IMR-90 (cell line): ENCODE results near the gene PI16. TPM values are rescaled to one million over a fixed set of nuclear protein-coding genes. Genes with fewer than 3 reads are reported as not detected.

Source experiments
- ATAC-seq: fragments of 200-7000 bp; cut with Tn5 transposase; 2 replicates; pipeline ENCODE4 v1.9.1; 2020; ENCODE audit warnings: low read depth, mild to moderate bottlenecking, moderate library complexity
- BruUV-seq: library from RNA; stranded (reverse); fragments of 400-500 nt; replicated peaks from 2 replicates; lab custom pipeline; 2021; lab: Mats Ljungman, UMichigan
- CTCF ChIA-PET: fragments of 300-600 bp; formaldehyde crosslinking; extraction: SDS; loops from one replicate; lab custom pipeline; 2021; ENCODE audit warnings: antibody characterized with exemption; lab: Yijun Ruan, JAX
- POLR2A ChIA-PET: fragments of 300-600 bp; sonication (Branson Sonifier 250); formaldehyde crosslinking; loops from one replicate; lab custom pipeline; 2022; ENCODE audit warnings: antibody characterized with exemption; ENCODE audit not compliant: unreplicated experiment; lab: Charles Lee
- DNase-seq: peaks from one replicate; pipeline ENCODE4 v3.0.0; 2013
- H2AFZ ChIP-seq: replicated peaks from 2 replicates; pipeline ENCODE3; 2013; ENCODE audit warnings: low read length, mild to moderate bottlenecking; ENCODE audit not compliant: poor library complexity
- H2AK5ac ChIP-seq: 2 replicates; pipeline ENCODE4 v1.6.1; 2013; ENCODE audit warnings: low read depth, low read length, inconsistent platforms
- H2AK9ac ChIP-seq: replicated peaks from 2 replicates; pipeline ENCODE3; 2013; ENCODE audit warnings: mild to moderate bottlenecking, low read depth, low read length, moderate library complexity; ENCODE audit not compliant: poor library complexity
- H2BK120ac ChIP-seq: 2 replicates; pipeline ENCODE4 v1.6.1; 2013; ENCODE audit warnings: low read depth, low read length, inconsistent platforms
- H2BK15ac ChIP-seq: 3 replicates; pipeline ENCODE4 v1.6.1; 2013; ENCODE audit warnings: low read depth, low read length, inconsistent platforms
- H2BK20ac ChIP-seq: 2 replicates; pipeline ENCODE4 v1.6.1; 2013; ENCODE audit warnings: low read depth, mild to moderate bottlenecking, inconsistent platforms, low read length, moderate library complexity
- H2BK5ac ChIP-seq: 2 replicates; pipeline ENCODE4 v1.6.1; 2013; ENCODE audit warnings: mild to moderate bottlenecking, low read depth, low read length, inconsistent platforms; ENCODE audit not compliant: poor library complexity, severe bottlenecking
- H3K14ac ChIP-seq: replicated peaks from 2 replicates; pipeline ENCODE4 v1.6.1; 2013; ENCODE audit warnings: low read depth, low read length, inconsistent platforms
- H3K18ac ChIP-seq: 2 replicates; pipeline ENCODE4 v1.6.1; 2013; ENCODE audit warnings: low read depth, low read length, control low read depth
- H3K23ac ChIP-seq: 2 replicates; pipeline ENCODE4 v1.6.1; 2013; ENCODE audit warnings: low read depth, low read length, inconsistent platforms
- H3K27ac ChIP-seq: 2 replicates; pipeline ENCODE4 v1.5.1; 2013; ENCODE audit warnings: mild to moderate bottlenecking, control low read depth, low read length; ENCODE audit not compliant: insufficient read depth
- H3K27me3 ChIP-seq: 2 replicates; pipeline ENCODE4 v1.6.1; 2013; ENCODE audit warnings: low read length; ENCODE audit not compliant: control insufficient read depth, insufficient read depth
- H3K36me3 ChIP-seq: 2 replicates; pipeline ENCODE4 v1.6.1; 2013; ENCODE audit warnings: low read length, mixed read lengths; ENCODE audit not compliant: control insufficient read depth, insufficient read depth
- H3K4ac ChIP-seq: 2 replicates; pipeline ENCODE4 v1.6.1; 2013; ENCODE audit warnings: low read depth, low read length, inconsistent platforms
- H3K4me1 ChIP-seq: 2 replicates; pipeline ENCODE4 v1.6.1; 2013; ENCODE audit warnings: low read length, mixed read lengths; ENCODE audit not compliant: control insufficient read depth, insufficient read depth
- H3K4me2 ChIP-seq: 2 replicates; pipeline ENCODE4 v1.6.1; 2013; ENCODE audit warnings: low read depth, mild to moderate bottlenecking, control low read depth, low read length, moderate library complexity
- H3K4me3 ChIP-seq: 2 replicates; pipeline ENCODE4 v1.5.1; 2013; ENCODE audit warnings: low read depth, mild to moderate bottlenecking, control low read depth, low read length, moderate library complexity; ENCODE audit not compliant: insufficient read depth
- H3K56ac ChIP-seq: 2 replicates; pipeline ENCODE4 v1.6.1; 2013; ENCODE audit warnings: low read length, inconsistent platforms; ENCODE audit not compliant: insufficient read depth; ENCODE audit errors: extremely low read depth
- H3K79me1 ChIP-seq, 2 experiments: 2 replicates each; pipeline ENCODE4 v1.6.1; 2013; ENCODE audit warnings: low read length in 2 of 2, inconsistent platforms in 1 of 2, low read depth in 1 of 2
- H3K9ac ChIP-seq: 2 replicates; pipeline ENCODE4 v1.6.1; 2013; ENCODE audit warnings: low read depth, low read length, control low read depth
- H3K9me1 ChIP-seq: 2 replicates; pipeline ENCODE4 v1.6.1; 2013; ENCODE audit warnings: low read length, inconsistent platforms; ENCODE audit not compliant: insufficient read depth
- H3K9me3 ChIP-seq: 2 replicates; pipeline ENCODE4 v1.6.1; 2013; ENCODE audit warnings: low read length; ENCODE audit not compliant: control insufficient read depth, insufficient read depth
- H4K20me1 ChIP-seq: 2 replicates; pipeline ENCODE4 v1.6.1; 2013; ENCODE audit warnings: low read length, inconsistent platforms; ENCODE audit not compliant: insufficient read depth
- H4K5ac ChIP-seq: 2 replicates; pipeline ENCODE4 v1.6.1; 2013; ENCODE audit warnings: mild to moderate bottlenecking, low read depth, low read length, control low read depth
- H4K8ac ChIP-seq, 2 experiments: 2 replicates each; pipeline ENCODE4 v1.6.1; 2013; ENCODE audit warnings: low read depth in 2 of 2, low read length in 2 of 2, control low read depth in 1 of 2, inconsistent platforms in 1 of 2
- H4K91ac ChIP-seq: 2 replicates; pipeline ENCODE4 v1.6.1; 2013; ENCODE audit warnings: low read depth, low read length, inconsistent platforms; ENCODE audit not compliant: insufficient read depth
- MAZ ChIP-seq: IDR thresholded peaks from 2 replicates; pipeline ENCODE4 v1.6.1; 2012; ENCODE audit warnings: low read depth, mild to moderate bottlenecking, low read length, improper control_type of control experiment, moderate library complexity, borderline replicate concordance
- RAD21 ChIP-seq: IDR thresholded peaks from 2 replicates; pipeline ENCODE4 v1.6.1; 2012; ENCODE audit warnings: low read length, improper control_type of control experiment
- RCOR1 ChIP-seq: IDR thresholded peaks from 2 replicates; pipeline ENCODE4 v1.6.1; 2012; ENCODE audit warnings: mild to moderate bottlenecking, low read length, improper control_type of control experiment; ENCODE audit not compliant: insufficient replicate concordance
- WGBS, 2 experiments: methylation state at CpG; one replicate each; pipeline versions ENCODE4 v1.1.5 to v1.1.7; 2013; ENCODE audit warnings: missing lambda C conversion rate in 2 of 2; ENCODE audit not compliant: insufficient read length in 1 of 2; ENCODE audit errors: extremely low coverage in 2 of 2; 5-methylcytosine and 5-hydroxymethylcytosine counted together
- dilution Hi-C: fragments of 300-500 bp; cut with HindIII; formaldehyde crosslinking; loops from one replicate; pipeline ENCODE4 v1.14.3; 2018; ENCODE audit warnings: low sequenced_read_pairs; ENCODE audit not compliant: unreplicated experiment
- in situ Hi-C: fragments of 300-500 bp; cut with MboI; formaldehyde crosslinking; loops from 3 replicates; pipeline ENCODE4 v1.14.3; 2019; ENCODE audit warnings: low sequenced_read_pairs, inconsistent platforms, mixed read lengths
- intact Hi-C: fragments of 100-400 bp; cut with micrococcal nuclease; formaldehyde crosslinking; loops from 2 replicates; pipeline ENCODE4 v1.10.0; 2022
- polyA plus RNA-seq, 3 experiments: library from polyadenylated mRNA; depleted of rRNA; stranded (reverse); fragments of >200 nt; gene quantifications; 2 replicates each; pipeline ENCODE4 v1.2.3, GENCODE V29; 2012; ENCODE audit warnings: low replicate concordance in 1 of 3
- total RNA-seq: library from RNA; depleted of rRNA; stranded (reverse); fragments of >200 nt; gene quantifications from 2 replicates; pipeline ENCODE4 v1.2.3, GENCODE V29; 2012

PI16 gene
- total and polyA plus RNA-seq, 2 of the 4 experiments (the other 2 are of a cell fraction): 0.21 TPM; not detected in 1

DNA sequence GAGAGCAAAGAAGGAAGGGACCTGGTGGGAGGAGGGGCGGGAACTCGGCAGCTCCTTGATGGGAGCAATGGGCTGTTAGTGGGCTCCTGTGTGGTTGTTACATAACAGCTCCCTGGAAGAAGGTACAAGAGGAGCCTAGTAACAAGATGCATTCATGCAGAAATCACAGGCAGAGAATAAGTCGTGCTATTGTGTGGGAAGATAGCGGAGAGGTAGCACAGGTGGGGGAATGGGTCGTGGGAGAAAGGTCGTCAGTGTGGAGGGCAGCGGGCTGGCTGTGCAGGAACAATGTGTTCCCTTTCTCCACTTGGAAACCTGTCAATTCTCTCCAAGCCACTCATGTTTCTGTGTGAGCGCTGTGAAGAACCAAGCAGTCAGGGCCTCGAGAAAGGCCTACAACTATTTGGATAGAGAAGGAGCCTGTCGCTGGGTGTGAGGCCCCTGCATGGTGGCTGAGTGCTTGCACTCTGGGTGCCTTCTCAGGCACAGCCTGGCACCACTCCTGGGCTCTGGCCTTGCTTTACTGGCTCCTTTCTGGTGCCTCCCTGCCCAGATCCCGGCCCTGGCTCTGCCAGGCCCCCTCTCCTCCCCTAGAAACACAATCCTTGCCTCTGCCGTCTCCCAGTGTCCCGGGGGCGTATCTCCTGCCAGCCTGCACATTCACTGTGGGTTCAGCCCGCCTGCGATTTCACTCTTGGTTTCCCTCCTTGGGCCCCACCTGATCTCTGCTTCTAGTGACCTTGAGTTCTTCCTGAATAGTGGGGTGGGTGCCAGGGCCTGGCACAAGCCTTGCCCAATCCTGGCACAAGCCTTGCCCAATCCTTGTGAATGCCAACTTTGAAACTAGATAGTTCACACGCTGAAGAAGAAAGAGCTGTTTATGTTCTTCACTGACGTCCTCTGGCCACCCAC lies 43.5 kb downstream of the PI16 start:
- 40% methylated on average over 1 of the region's 18 CpGs; no CpG with 5 or more reads in 1 of the 2 experiments for WGBS, 2 experiments

More for the DNA sequence above, 43.5 kb downstream of the PI16 start:
- Histone ChIP-seq H3K9ac (no peak overlapping the region), H3K14ac (no peak overlapping the region), H3K79me1 (no peaks in the 10 kb centered on the region), H4K5ac (no peak overlapping the region), H3K4me1 (no peaks in the 10 kb centered on the region), H3K56ac (no peak overlapping the region), H3K4ac (no peak overlapping the region), H3K36me3 (no peaks in the 10 kb centered on the region), H2AK9ac (peak overlapping the region; percentile 14), H3K4me3 (no peak overlapping the region), H3K9me3 (no peaks in the 10 kb centered on the region), H3K27ac (no peak overlapping the region), H2AFZ (no peak overlapping the region), H2BK120ac (no peak overlapping the region), H3K9me1 (no peaks in the 10 kb centered on the region), H3K18ac (no peak overlapping the region), H2BK5ac (no peak overlapping the region), H4K91ac (no peak overlapping the region), H2BK15ac (no peak overlapping the region), H3K4me2 (no peak overlapping the region), H3K27me3 (peaks cover 44% of the 10 kb centered on the region), H4K8ac (no peak overlapping the region), H4K20me1 (no peaks in the 10 kb centered on the region), H3K23ac (no peak overlapping the region), H2AK5ac (no peak overlapping the region), H2BK20ac (no peak overlapping the region)
- dilution Hi-C loops: no loop called here
- no TSS peak for BruUV-seq
- in situ Hi-C loops: no loop called here
- ATAC-seq (no peak), DNase-seq (no peak)
- TF ChIP-seq MAZ: no peak
- no peak for TF ChIP-seq RAD21
- TF ChIP-seq RCOR1: no peak
- ChIA-PET POLR2A (no interaction called here), CTCF (no interaction called here)
- intact Hi-C loops: no loop called here
